ENCODE data around the gene DPH1.

The DPH1 gene

GRCh38 chr17:2034806-2035540 lies 5.0 kb downstream of the DPH1 start:
- Histone ChIP-seq H3K9ac (ENCODE audit: low read depth, low read length) (no peak overlapping the region), H3K27me3 (ENCODE audit: control insufficient read depth, insufficient read depth, low read length) (peaks cover 1% of the 10 kb centered on the region), H3K36me3 (ENCODE audit: control insufficient read depth, insufficient read depth, low read length) (peaks cover 7% of the 10 kb centered on the region), H3K4me3 (ENCODE audit: low read depth, low read length) (no peak overlapping the region), H3K9me3 (ENCODE audit: control insufficient read depth, insufficient read depth, low read length) (no peaks in the 10 kb centered on the region), H3K4me1 (ENCODE audit: control insufficient read depth, insufficient read depth, low read length) (peaks cover 2% of the 10 kb centered on the region)

GRCh38 chr17:2035541-2036488 lies 5.9 kb downstream of the DPH1 start:
- H3K9me3 ChIP-seq (ENCODE audit: control insufficient read depth, insufficient read depth, low read length): no peaks in the 10 kb centered on the region
- H3K4me1 ChIP-seq (ENCODE audit: control insufficient read depth, insufficient read depth, low read length): peaks cover 2% of the 10 kb centered on the region
- H3K36me3 ChIP-seq (ENCODE audit: control insufficient read depth, insufficient read depth, low read length): peaks cover 7% of the 10 kb centered on the region
- peaks cover 2% of the 10 kb centered on the region for H3K27me3 ChIP-seq (ENCODE audit: control insufficient read depth, insufficient read depth, low read length)
- H3K4me3 ChIP-seq (ENCODE audit: low read depth, low read length): no peak overlapping the region
- no peak overlapping the region for H3K9ac ChIP-seq (ENCODE audit: low read depth, low read length)

GRCh38 chr17:2037155-2037554 lies 7.2 kb downstream of the DPH1 start:
- no peak overlapping the region for H3K4me3 ChIP-seq (ENCODE audit: low read depth, low read length)
- no peaks in the 10 kb centered on the region for H3K4me1 ChIP-seq (ENCODE audit: control insufficient read depth, insufficient read depth, low read length)
- peaks cover 5% of the 10 kb centered on the region for H3K27me3 ChIP-seq (ENCODE audit: control insufficient read depth, insufficient read depth, low read length)
- H3K9me3 ChIP-seq (ENCODE audit: control insufficient read depth, insufficient read depth, low read length): no peaks in the 10 kb centered on the region
- peaks cover 7% of the 10 kb centered on the region for H3K36me3 ChIP-seq (ENCODE audit: control insufficient read depth, insufficient read depth, low read length)
- H3K9ac ChIP-seq (ENCODE audit: low read depth, low read length): no peak overlapping the region

GRCh38 chr17:2040219-2040827 lies 10.4 kb downstream of the DPH1 start:
- H3K4me1 ChIP-seq (ENCODE audit: control insufficient read depth, insufficient read depth, low read length): no peaks in the 10 kb centered on the region
- no peak overlapping the region for H3K9ac ChIP-seq (ENCODE audit: low read depth, low read length)
- H3K9me3 ChIP-seq (ENCODE audit: control insufficient read depth, insufficient read depth, low read length): no peaks in the 10 kb centered on the region
- peaks cover 4% of the 10 kb centered on the region for H3K36me3 ChIP-seq (ENCODE audit: control insufficient read depth, insufficient read depth, low read length)
- H3K4me3 ChIP-seq (ENCODE audit: low read depth, low read length): no peak overlapping the region
- H3K27me3 ChIP-seq (ENCODE audit: control insufficient read depth, insufficient read depth, low read length): peaks cover 5% of the 10 kb centered on the region

- H3K9ac ChIP-seq (ENCODE audit: low read depth, low read length): no peak overlapping the region
- peaks cover 4% of the 10 kb centered on the region for H3K36me3 ChIP-seq (ENCODE audit: control insufficient read depth, insufficient read depth, low read length)
- H3K9me3 ChIP-seq (ENCODE audit: control insufficient read depth, insufficient read depth, low read length): no peaks in the 10 kb centered on the region
- H3K4me1 ChIP-seq (ENCODE audit: control insufficient read depth, insufficient read depth, low read length): no peaks in the 10 kb centered on the region
- H3K4me3 ChIP-seq (ENCODE audit: low read depth, low read length): peak overlapping the region; percentile 91
- peaks cover 5% of the 10 kb centered on the region for H3K27me3 ChIP-seq (ENCODE audit: control insufficient read depth, insufficient read depth, low read length)
Measured at GRCh38 chr17:2040942-2041560, 11.1 kb downstream of the DPH1 start.

- Histone ChIP-seq H3K27me3 (ENCODE audit: control insufficient read depth, insufficient read depth, low read length) (peaks cover 5% of the 10 kb centered on the region), H3K9me3 (ENCODE audit: control insufficient read depth, insufficient read depth, low read length) (no peaks in the 10 kb centered on the region), H3K4me1 (ENCODE audit: control insufficient read depth, insufficient read depth, low read length) (no peaks in the 10 kb centered on the region), H3K36me3 (ENCODE audit: control insufficient read depth, insufficient read depth, low read length) (no peaks in the 10 kb centered on the region), H3K4me3 (ENCODE audit: low read depth, low read length) (peak within 1 kb of the TSS; percentile 91), H3K9ac (ENCODE audit: low read depth, low read length) (peak within 1 kb of the TSS; percentile 79)
Measured at GRCh38 chr17:2041561-2042389, 11.8 kb downstream of the DPH1 start, which contains the start of gene OVCA2. OVCA2 (plus strand) TSS chr17:2042022; CDS start chr17:2042048, 26 bp downstream.

- H3K4me3 ChIP-seq (ENCODE audit: low read depth, low read length): peak overlapping the region; percentile 91
- peak overlapping the region; percentile 79 for H3K9ac ChIP-seq (ENCODE audit: low read depth, low read length)
- H3K9me3 ChIP-seq (ENCODE audit: control insufficient read depth, insufficient read depth, low read length): no peaks in the 10 kb centered on the region
- peaks cover 7% of the 10 kb centered on the region for H3K27me3 ChIP-seq (ENCODE audit: control insufficient read depth, insufficient read depth, low read length)
- no peaks in the 10 kb centered on the region for H3K4me1 ChIP-seq (ENCODE audit: control insufficient read depth, insufficient read depth, low read length)
- no peaks in the 10 kb centered on the region for H3K36me3 ChIP-seq (ENCODE audit: control insufficient read depth, insufficient read depth, low read length)
Measured at GRCh38 chr17:2042390-2042847, 12.5 kb downstream of the DPH1 start.

- no peaks in the 10 kb centered on the region for H3K9me3 ChIP-seq (ENCODE audit: control insufficient read depth, insufficient read depth, low read length)
- no peak overlapping the region for H3K9ac ChIP-seq (ENCODE audit: low read depth, low read length)
- no peaks in the 10 kb centered on the region for H3K4me1 ChIP-seq (ENCODE audit: control insufficient read depth, insufficient read depth, low read length)
- peaks cover 12% of the 10 kb centered on the region for H3K27me3 ChIP-seq (ENCODE audit: control insufficient read depth, insufficient read depth, low read length)
- H3K36me3 ChIP-seq (ENCODE audit: control insufficient read depth, insufficient read depth, low read length): no peaks in the 10 kb centered on the region
- peak overlapping the region; percentile 91 for H3K4me3 ChIP-seq (ENCODE audit: low read depth, low read length)
Measured at GRCh38 chr17:2042933-2043332, 13.0 kb downstream of the DPH1 start.

GRCh38 chr17:2043785-2044184 lies 13.8 kb downstream of the DPH1 start:
- Histone ChIP-seq H3K9ac (ENCODE audit: low read depth, low read length) (no peak overlapping the region), H3K4me3 (ENCODE audit: low read depth, low read length) (no peak overlapping the region), H3K36me3 (ENCODE audit: control insufficient read depth, insufficient read depth, low read length) (no peaks in the 10 kb centered on the region), H3K9me3 (ENCODE audit: control insufficient read depth, insufficient read depth, low read length) (no peaks in the 10 kb centered on the region), H3K27me3 (ENCODE audit: control insufficient read depth, insufficient read depth, low read length) (peaks cover 20% of the 10 kb centered on the region), H3K4me1 (ENCODE audit: control insufficient read depth, insufficient read depth, low read length) (no peaks in the 10 kb centered on the region)

- H3K27me3 ChIP-seq (ENCODE audit: control insufficient read depth, insufficient read depth, low read length): peaks cover 26% of the 10 kb centered on the region
- no peaks in the 10 kb centered on the region for H3K9me3 ChIP-seq (ENCODE audit: control insufficient read depth, insufficient read depth, low read length)
- no peak overlapping the region for H3K9ac ChIP-seq (ENCODE audit: low read depth, low read length)
- H3K4me1 ChIP-seq (ENCODE audit: control insufficient read depth, insufficient read depth, low read length): no peaks in the 10 kb centered on the region
- H3K36me3 ChIP-seq (ENCODE audit: control insufficient read depth, insufficient read depth, low read length): no peaks in the 10 kb centered on the region
- no peak overlapping the region for H3K4me3 ChIP-seq (ENCODE audit: low read depth, low read length)
Measured at GRCh38 chr17:2044263-2044894, 14.4 kb downstream of the DPH1 start.

Data from iPS-15b (cell line).